IPS-18a (cell line): ENCODE data around the gene ST3GAL3.

ENCODE experiments used
- H3K27ac ChIP-seq: one replicate; pipeline ENCODE4 v1.5.1; 2013; ENCODE audit warnings: low read length
- H3K27me3 ChIP-seq: one replicate; pipeline ENCODE4 v1.6.1; 2013; ENCODE audit warnings: mild to moderate bottlenecking, low read length; ENCODE audit not compliant: control insufficient read depth, insufficient read depth
- H3K36me3 ChIP-seq: one replicate; pipeline ENCODE4 v1.6.1; 2013; ENCODE audit warnings: low read depth, low read length; ENCODE audit not compliant: control insufficient read depth
- H3K4me1 ChIP-seq: one replicate; pipeline ENCODE4 v1.6.1; 2013; ENCODE audit warnings: low read depth, low read length; ENCODE audit not compliant: control insufficient read depth
- H3K4me3 ChIP-seq: one replicate; pipeline ENCODE4 v1.5.1; 2013; ENCODE audit warnings: low read length
- H3K9ac ChIP-seq: one replicate; pipeline ENCODE4 v1.6.1; 2013; ENCODE audit warnings: mild to moderate bottlenecking, low read length, moderate library complexity
- H3K9me3 ChIP-seq: one replicate; pipeline ENCODE4 v1.6.1; 2013; ENCODE audit warnings: low read depth, low read length; ENCODE audit not compliant: control insufficient read depth

ST3GAL3 gene

DNA sequence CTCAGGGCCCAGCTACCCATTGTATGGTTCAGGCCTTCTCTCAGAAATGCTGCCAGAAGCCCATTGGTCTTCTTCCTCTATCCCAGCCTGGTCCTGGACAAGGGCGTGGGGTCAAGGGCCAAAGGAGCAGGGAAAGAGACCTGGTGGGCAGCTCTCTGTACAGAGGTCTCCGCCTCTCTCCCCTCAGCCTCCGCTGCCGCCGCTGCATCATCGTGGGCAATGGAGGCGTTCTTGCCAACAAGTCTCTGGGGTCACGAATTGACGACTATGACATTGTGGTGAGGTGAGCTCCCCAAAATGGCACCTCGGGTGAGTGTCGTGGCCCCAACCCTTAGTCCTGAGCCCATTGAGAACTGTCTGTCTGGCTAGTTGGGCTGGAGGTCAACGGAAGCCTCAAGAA, 191.6 kb downstream of the ST3GAL3 start:
- Histone ChIP-seq H3K27ac (no peak overlapping the region), H3K9me3 (no peaks in the 10 kb centered on the region), H3K4me1 (no peaks in the 10 kb centered on the region), H3K9ac (no peak overlapping the region), H3K27me3 (no peaks in the 10 kb centered on the region), H3K4me3 (no peak overlapping the region), H3K36me3 (no peaks in the 10 kb centered on the region)

DNA sequence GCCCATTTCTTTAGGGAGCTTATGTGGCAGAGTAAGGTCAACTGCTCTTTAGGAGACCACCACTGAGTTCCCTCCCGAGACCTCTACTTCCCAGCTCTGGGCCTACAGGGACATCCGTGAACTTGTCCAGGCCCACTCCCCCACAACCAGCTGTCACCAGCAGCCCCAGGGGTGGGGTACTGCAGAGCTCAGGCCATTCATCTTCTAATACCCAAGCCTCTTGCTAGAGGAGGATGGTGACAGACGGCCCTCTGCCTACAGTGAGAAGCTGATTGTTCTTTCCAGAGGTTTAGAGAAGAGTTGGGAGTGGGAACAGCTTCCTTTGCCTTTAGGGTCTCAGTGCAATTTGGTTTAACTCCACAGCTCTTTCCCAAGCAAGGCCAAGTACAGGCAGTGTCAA, 193.1 kb downstream of the ST3GAL3 start:
- Histone ChIP-seq H3K4me3 (no peak overlapping the region), H3K36me3 (no peaks in the 10 kb centered on the region), H3K27ac (no peak overlapping the region), H3K27me3 (no peaks in the 10 kb centered on the region), H3K9ac (no peak overlapping the region), H3K9me3 (no peaks in the 10 kb centered on the region), H3K4me1 (no peaks in the 10 kb centered on the region)

DNA sequence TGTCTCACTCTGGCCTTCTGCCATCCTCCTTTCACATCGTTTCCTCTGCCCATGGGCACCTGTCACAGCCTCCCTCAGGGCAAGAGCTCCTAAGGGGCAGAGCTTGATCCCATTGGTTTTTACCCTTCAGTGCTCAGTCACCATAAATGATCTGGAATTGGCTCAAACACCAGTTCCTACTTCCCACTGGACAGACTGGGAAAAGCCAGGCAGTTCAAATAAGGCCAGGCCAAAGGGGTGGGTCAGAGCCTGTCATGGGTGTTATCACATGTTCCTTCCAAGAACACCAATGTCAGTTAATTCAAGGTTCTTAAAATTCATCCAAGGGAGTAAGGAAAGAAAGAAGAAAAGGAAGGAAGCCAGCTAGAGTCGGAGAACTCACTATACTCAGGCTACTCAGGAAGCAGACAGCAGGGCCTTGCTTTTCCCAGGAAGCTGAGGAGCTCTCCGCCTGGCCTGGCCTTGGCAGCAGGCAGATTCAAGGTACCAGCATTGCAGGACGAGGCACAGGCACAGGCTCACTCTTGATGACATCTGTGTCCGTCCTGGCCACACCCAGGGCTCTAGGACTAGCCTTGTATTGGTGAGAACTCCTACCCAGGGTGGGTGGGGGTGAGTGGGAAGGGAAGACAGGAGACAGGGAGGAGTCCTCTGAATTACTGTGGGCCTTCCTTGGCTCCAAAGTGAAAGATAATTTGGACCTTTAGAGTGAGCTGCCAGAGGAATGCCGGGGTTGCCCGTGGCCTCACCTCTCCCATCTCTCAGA, 194.0 kb downstream of the ST3GAL3 start:
- no peak overlapping the region for H3K27ac ChIP-seq
- H3K9ac ChIP-seq = no peak overlapping the region
- no peaks in the 10 kb centered on the region for H3K27me3 ChIP-seq
- no peaks in the 10 kb centered on the region for H3K9me3 ChIP-seq
- no peaks in the 10 kb centered on the region for H3K4me1 ChIP-seq
- H3K36me3 ChIP-seq = no peaks in the 10 kb centered on the region
- no peak overlapping the region for H3K4me3 ChIP-seq

DNA sequence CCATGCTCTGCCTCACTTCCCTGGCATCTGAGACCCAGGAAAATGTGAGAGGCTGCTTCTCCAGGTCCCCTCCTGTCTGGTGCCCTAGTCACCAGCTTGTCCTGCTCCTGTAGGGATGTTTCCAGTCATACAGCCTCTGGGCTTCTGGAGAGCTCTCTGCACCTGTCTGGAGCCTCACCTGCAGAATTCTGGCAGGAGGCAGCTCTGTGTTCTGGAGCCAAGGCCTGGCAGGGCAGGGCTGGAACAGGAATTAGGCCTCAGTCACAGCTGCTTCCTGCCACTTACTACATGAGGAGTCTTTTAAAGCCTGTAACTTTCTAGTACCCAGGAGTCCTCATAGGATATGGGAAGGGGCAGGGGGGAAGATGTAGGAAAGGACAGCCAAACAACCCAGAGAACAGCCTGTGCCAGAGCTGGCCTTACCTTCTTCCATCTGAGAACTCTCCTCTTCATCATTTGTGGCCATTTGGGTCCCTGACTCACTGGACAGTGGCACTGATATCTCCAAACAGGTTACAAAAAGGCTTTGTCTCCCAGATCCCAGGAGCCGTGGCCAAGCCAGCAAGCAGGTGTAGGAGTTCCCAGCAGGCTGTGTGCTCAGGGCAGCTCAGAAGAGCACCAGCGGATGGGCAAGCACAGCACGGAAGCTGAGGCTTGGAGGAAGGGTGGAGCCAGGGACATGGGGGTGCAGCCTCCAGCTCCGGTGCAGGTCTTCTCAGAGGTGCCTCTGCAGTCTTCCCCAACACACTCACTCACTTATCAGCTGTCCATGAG, 194.9 kb downstream of the ST3GAL3 start:
- Histone ChIP-seq H3K9me3 (no peaks in the 10 kb centered on the region), H3K4me3 (no peak overlapping the region), H3K9ac (no peak overlapping the region), H3K27ac (no peak overlapping the region), H3K27me3 (no peaks in the 10 kb centered on the region), H3K36me3 (no peaks in the 10 kb centered on the region), H3K4me1 (no peaks in the 10 kb centered on the region)

DNA sequence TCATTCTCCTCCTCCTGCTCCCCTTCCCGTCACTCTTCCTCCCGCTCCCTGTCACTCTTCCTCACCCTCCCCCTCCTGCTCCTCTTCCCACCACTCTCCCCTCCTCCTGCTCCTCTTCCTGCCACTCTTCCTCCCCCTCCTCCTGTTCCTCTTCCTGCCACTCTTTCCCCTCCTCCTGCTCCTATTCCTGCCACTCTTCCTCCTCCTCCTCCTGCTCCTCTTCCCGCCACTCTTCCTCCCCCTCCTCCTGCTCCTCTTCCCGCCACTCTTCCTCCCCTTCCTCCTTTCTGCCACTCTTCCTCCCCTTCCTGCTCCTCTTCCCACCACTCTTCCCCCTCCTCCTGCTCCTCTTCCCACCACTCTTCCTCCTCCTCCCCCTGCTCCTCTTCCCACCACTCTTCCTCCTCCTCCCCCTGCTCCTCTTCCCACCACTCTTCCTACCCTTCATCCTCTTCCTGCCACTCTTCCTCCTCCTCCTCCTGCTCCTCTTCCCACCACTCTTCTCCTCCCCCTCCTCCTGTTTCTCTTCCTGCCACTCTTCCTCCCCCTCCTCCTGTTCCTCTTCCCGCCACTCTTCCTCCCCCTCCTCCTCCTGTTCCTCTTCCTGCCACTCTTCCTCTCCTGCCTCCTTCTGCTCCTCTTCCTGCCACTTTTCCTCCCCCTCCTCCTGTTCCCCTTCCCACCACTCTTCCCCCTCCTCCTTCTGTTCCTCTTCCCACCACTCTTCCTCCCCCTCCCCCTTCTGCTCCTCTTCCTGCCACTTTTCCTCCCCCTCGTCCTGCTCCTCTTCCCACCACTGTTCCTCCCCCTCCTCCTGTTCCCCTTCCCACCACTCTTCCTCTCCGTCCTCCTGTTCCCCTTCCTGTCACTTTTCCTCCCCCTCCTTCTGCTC, 197.6 kb downstream of the ST3GAL3 start:
- H3K27me3 ChIP-seq = no peaks in the 10 kb centered on the region
- H3K4me3 ChIP-seq = no peak overlapping the region
- no peaks in the 10 kb centered on the region for H3K9me3 ChIP-seq
- H3K27ac ChIP-seq = no peak overlapping the region
- no peaks in the 10 kb centered on the region for H3K4me1 ChIP-seq
- no peaks in the 10 kb centered on the region for H3K36me3 ChIP-seq
- no peak overlapping the region for H3K9ac ChIP-seq

DNA sequence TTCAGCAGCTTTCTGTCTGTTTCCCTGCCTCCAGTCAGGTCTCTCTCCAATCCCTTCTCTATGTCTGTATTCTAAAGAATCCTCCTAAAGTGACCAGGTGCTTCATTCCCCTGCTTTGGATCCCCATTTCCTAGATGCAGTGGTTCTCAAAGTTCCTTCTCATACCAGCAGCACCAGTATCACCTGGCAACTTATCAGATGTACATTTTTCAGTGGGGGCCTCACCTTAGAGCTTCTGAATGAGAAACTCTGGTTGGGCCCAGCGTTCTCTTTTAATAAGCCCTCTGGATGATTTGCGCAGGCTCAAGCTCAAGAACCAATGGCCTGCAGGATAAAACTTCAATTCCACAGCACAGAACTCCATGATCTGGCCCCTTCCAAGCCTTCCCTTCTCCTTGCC, 200.9 kb downstream of the ST3GAL3 start:
- peaks cover 10% of the 10 kb centered on the region for H3K4me1 ChIP-seq
- H3K9ac ChIP-seq = no peak overlapping the region
- no peak overlapping the region for H3K27ac ChIP-seq
- H3K4me3 ChIP-seq = no peak overlapping the region
- H3K36me3 ChIP-seq = no peaks in the 10 kb centered on the region
- no peaks in the 10 kb centered on the region for H3K9me3 ChIP-seq
- H3K27me3 ChIP-seq = no peaks in the 10 kb centered on the region

DNA sequence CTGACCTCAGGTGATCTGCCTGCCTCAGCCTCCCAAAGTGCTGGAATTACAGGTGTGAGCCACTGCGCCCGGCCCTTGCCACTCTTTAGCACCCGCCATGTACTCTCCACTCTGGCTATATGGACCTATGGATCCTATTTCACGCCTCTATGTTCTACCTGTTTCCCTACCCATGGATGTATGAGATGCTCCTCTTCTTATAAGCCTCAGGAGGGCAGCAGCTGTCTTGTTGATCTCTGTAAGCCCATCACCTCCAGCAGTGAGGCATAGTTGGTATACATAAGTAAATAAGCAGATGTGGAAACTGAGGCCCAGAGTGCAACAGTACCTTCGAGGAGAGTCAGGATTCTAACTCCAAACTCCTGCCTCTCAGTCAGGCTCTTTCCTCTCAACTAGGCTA, 201.5 kb downstream of the ST3GAL3 start:
- H3K27ac ChIP-seq = no peak overlapping the region
- H3K27me3 ChIP-seq = no peaks in the 10 kb centered on the region
- H3K9ac ChIP-seq = no peak overlapping the region
- H3K4me1 ChIP-seq = peaks cover 14% of the 10 kb centered on the region
- no peaks in the 10 kb centered on the region for H3K9me3 ChIP-seq
- H3K4me3 ChIP-seq = no peak overlapping the region
- no peaks in the 10 kb centered on the region for H3K36me3 ChIP-seq

DNA sequence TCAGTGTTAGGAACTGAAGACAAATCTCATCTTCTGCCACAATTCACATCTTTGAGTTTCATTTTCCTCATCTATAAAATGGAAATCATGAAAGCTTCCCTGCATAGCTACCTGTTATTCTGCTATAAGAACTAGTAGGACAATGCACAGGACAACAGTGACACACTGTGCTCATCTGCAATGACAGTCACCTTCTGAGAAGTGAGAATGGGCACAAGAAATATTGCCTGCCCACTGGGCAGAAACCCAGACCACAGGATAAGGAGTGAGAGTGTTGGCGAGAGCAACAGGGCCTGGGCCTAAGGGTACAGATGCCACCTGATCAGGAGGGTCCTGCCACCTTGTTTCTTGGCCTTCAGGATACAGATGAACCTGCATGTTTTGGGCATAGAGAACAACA, 203.0 kb downstream of the ST3GAL3 start:
- no peaks in the 10 kb centered on the region for H3K27me3 ChIP-seq
- H3K9ac ChIP-seq = no peak overlapping the region
- peaks cover 19% of the 10 kb centered on the region for H3K4me1 ChIP-seq
- H3K4me3 ChIP-seq = no peak overlapping the region
- no peaks in the 10 kb centered on the region for H3K9me3 ChIP-seq
- H3K36me3 ChIP-seq = no peaks in the 10 kb centered on the region
- no peak overlapping the region for H3K27ac ChIP-seq

DNA sequence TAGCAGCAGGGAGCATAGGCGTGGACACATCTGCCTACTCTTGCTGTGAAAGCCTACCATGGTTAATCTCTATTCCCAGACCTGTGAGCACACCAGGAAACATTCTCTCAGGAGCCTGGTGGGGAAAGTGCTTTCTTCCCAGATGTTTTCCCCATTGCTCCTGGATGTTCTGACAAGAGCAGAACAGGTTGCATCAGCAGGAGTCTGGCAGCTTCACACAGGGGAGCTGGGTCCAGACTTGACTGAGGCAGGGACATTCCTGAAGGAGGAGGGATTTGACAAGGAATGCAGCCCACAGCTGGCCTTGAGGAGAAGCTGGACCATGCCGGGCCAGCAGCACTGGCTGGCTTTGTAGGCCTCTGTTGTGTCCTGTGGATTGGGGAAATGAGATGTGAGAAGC, 205.3 kb downstream of the ST3GAL3 start:
- no peak overlapping the region for H3K27ac ChIP-seq

DNA sequence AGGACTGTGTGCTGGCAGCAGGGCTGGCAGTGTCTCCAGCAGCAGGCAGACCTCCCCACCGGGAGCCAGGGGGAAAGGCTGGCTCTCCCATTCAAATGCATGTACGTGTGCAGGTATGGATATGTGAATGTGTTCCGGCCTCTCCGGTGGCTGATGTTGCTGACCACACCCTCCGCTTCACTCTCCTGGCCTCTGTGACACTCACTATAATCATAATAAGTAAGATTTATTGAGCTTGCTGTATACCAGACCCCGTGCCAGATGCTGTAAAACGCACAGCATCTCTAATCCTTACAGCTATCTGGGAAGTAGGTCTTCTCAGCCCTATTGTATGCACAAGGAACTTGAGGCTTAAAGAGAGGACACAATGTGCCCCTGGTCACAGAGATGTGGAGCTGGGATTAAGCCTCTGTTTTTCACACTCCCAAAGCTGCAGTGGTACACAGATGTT, 205.7 kb downstream of the ST3GAL3 start:
- no peaks in the 10 kb centered on the region for H3K36me3 ChIP-seq
- H3K4me1 ChIP-seq = peaks cover 19% of the 10 kb centered on the region
- H3K4me3 ChIP-seq = no peak overlapping the region
- no peaks in the 10 kb centered on the region for H3K27me3 ChIP-seq
- no peaks in the 10 kb centered on the region for H3K9me3 ChIP-seq
- H3K27ac ChIP-seq = no peak overlapping the region
- H3K9ac ChIP-seq = no peak overlapping the region

More for the DNA sequence above, 205.3 kb downstream of the ST3GAL3 start:
- H3K36me3 ChIP-seq = no peaks in the 10 kb centered on the region
- H3K9me3 ChIP-seq = no peaks in the 10 kb centered on the region
- no peak overlapping the region for H3K4me3 ChIP-seq
- H3K9ac ChIP-seq = no peak overlapping the region
- peaks cover 19% of the 10 kb centered on the region for H3K4me1 ChIP-seq
- no peaks in the 10 kb centered on the region for H3K27me3 ChIP-seq

DNA sequence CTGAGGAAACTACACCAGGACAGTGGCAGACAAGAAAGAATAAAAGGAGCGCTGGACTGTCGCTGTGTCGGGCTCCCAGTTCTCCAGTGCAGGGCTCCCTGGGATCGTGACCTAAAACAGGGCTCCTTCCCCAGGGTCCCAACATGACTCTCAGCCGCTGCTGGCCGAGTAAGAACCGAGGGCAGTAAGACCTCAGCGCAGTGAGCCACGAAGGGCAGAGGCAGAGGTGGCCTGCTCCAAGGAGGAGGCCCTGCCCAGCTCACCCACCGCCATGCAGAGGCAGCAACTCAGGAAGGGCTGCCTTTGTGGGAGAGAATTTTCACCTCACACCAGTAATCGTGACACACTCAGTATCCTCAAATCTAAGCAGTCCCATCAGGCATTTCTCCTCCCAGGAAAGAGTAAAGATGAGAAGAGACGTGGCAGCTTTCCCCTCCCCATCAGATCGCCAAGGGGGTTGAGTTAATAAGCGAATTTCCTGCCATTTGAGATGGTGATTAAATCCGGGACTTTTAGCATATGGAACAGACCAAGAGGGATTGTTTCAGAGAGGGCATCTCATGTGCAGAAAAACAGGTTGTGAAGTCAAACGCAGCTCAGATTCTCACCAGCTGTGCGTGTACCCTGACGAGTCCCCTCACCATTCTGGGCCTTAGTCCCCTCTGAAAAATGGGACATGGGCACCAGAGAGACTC, 206.5 kb downstream of the ST3GAL3 start:
- Histone ChIP-seq H3K27me3 (no peaks in the 10 kb centered on the region), H3K9ac (no peak overlapping the region), H3K4me1 (peaks cover 19% of the 10 kb centered on the region), H3K9me3 (no peaks in the 10 kb centered on the region), H3K36me3 (no peaks in the 10 kb centered on the region), H3K4me3 (no peak overlapping the region), H3K27ac (no peak overlapping the region)
